ENCODE results near the gene CDH4.

GRCh38 chr20:61677928-61678327 lies 425.9 kb downstream of the CDH4 start:
- TF ChIP-seq CTCF (IDR thresholded peaks at IDR 0.05; ENCODE audit: insufficient read depth, low read length, poor library complexity, severe bottlenecking) = no peak
- no peak for TF ChIP-seq EZH2phosphoT487 (conservative IDR thresholded peaks at IDR 0.05; ENCODE audit: low read length)
